Hepatocyte (in vitro differentiated cells): ENCODE results near the gene PRKG1. TPM values are rescaled to one million over a fixed set of nuclear protein-coding genes. Genes with fewer than 3 reads are reported as not detected.

ENCODE experiments used
- DNase-seq: peaks from one replicate; pipeline ENCODE4 v3.0.0-alpha.2; 2016; ENCODE audit warnings: low spot score
- H2AFZ ChIP-seq: fragments of 200-600 bp; sonication (generic); 2 replicates; pipeline ENCODE4 v1.6.0; 2016; ENCODE audit warnings: antibody characterized with exemption, mild to moderate bottlenecking
- H3K27ac ChIP-seq: fragments of 200-600 bp; sonication (generic); 2 replicates; pipeline ENCODE4 v1.5.1; 2016; ENCODE audit warnings: mild to moderate bottlenecking
- H3K27me3 ChIP-seq: fragments of 200-600 bp; sonication (generic); 2 replicates; pipeline ENCODE4 v1.6.1; 2016
- H3K36me3 ChIP-seq: fragments of 200-600 bp; sonication (generic); replicated peaks from 2 replicates; pipeline ENCODE4 v1.5.1; 2016; ENCODE audit warnings: low read depth; ENCODE audit not compliant: insufficient read depth
- H3K4me1 ChIP-seq: fragments of 200-600 bp; sonication (generic); 2 replicates; pipeline ENCODE4 v1.5.1; 2016; ENCODE audit warnings: mild to moderate bottlenecking, moderate library complexity; ENCODE audit not compliant: insufficient read depth
- H3K4me2 ChIP-seq: fragments of 200-600 bp; sonication (generic); 2 replicates; pipeline ENCODE4 v1.6.0; 2016
- H3K4me3 ChIP-seq: fragments of 200-600 bp; sonication (generic); 2 replicates; pipeline ENCODE4 v1.5.1; 2016; ENCODE audit warnings: mild to moderate bottlenecking
- H3K79me2 ChIP-seq: fragments of 200-600 bp; sonication (generic); 2 replicates; pipeline ENCODE4 v1.6.0; 2017; ENCODE audit warnings: mild to moderate bottlenecking
- H3K9me2 ChIP-seq: fragments of 200-600 bp; sonication (generic); replicated peaks from 2 replicates; pipeline ENCODE4 v1.6.0; 2017; ENCODE audit warnings: mild to moderate bottlenecking; ENCODE audit not compliant: insufficient read depth
- H3K9me3 ChIP-seq: fragments of 200-600 bp; sonication (generic); 2 replicates; pipeline ENCODE4 v1.5.1; 2016; ENCODE audit warnings: low read depth, mild to moderate bottlenecking
- H4K20me1 ChIP-seq: fragments of 200-600 bp; sonication (generic); 2 replicates; pipeline ENCODE4 v1.6.0; 2016; ENCODE audit warnings: mild to moderate bottlenecking; ENCODE audit not compliant: insufficient read depth, poor library complexity, severe bottlenecking
- EZH2 ChIP-seq: fragments of 200-600 bp; sonication (generic); IDR thresholded peaks from 2 replicates; pipeline ENCODE4 v1.6.1; 2016; ENCODE audit warnings: antibody characterized with exemption, mild to moderate bottlenecking, borderline replicate concordance
- EZH2phosphoT487 ChIP-seq: fragments of 200-600 bp; sonication (generic); IDR thresholded peaks from one replicate; pipeline ENCODE4 v1.6.1; 2018; ENCODE audit warnings: antibody characterized with exemption, mild to moderate bottlenecking, low read depth, moderate library complexity; ENCODE audit not compliant: unreplicated experiment, severe bottlenecking
- WGBS: methylation state at CpG from one replicate; pipeline ENCODE4 v1.1.6; 2016; ENCODE audit warnings: low lambda C conversion rate; ENCODE audit errors: missing lambda C conversion rate; 5-methylcytosine and 5-hydroxymethylcytosine counted together
- polyA plus RNA-seq: library from polyadenylated mRNA; unstranded; fragments of >200 nt; fragmentation: Nextera tagmentation; extraction: Ambion mirVana; gene quantifications from 2 replicates; pipeline ENCODE4 v1.2.1, GENCODE V29; 2016
- total RNA-seq: library from RNA; depleted of rRNA; stranded (reverse); fragments of >200 nt; gene quantifications from 2 replicates; pipeline ENCODE4 v1.2.3, GENCODE V29; 2014
- TF ChIP-seq, protein P1 (sequence below): fragments of 200-600 bp; sonication (generic); IDR thresholded peaks from 2 replicates; pipeline ENCODE4 v1.5.1; 2016; ENCODE audit warnings: antibody characterized with exemption, mild to moderate bottlenecking; ENCODE audit not compliant: poor library complexity

The PRKG1 gene
- total and polyA plus RNA-seq, 2 experiments from 2014 or later: 4.0 to 8.1 TPM

- Histone ChIP-seq H3K9me3 (no peaks in the 10 kb centered on the region), H3K9me2 (no peaks in the 10 kb centered on the region), H4K20me1 (no peaks in the 10 kb centered on the region), H3K27me3 (peaks cover 10% of the 10 kb centered on the region), H3K4me2 (no peak overlapping the region), H3K27ac (no peak overlapping the region), H3K36me3 (no peaks in the 10 kb centered on the region), H3K79me2 (no peaks in the 10 kb centered on the region), H3K4me1 (peaks cover 9% of the 10 kb centered on the region), H3K4me3 (no peak overlapping the region), H2AFZ (no peak overlapping the region)
- TF ChIP-seq EZH2phosphoT487 (no peak), EZH2 (no peak)
- TF ChIP-seq, protein P1, sequence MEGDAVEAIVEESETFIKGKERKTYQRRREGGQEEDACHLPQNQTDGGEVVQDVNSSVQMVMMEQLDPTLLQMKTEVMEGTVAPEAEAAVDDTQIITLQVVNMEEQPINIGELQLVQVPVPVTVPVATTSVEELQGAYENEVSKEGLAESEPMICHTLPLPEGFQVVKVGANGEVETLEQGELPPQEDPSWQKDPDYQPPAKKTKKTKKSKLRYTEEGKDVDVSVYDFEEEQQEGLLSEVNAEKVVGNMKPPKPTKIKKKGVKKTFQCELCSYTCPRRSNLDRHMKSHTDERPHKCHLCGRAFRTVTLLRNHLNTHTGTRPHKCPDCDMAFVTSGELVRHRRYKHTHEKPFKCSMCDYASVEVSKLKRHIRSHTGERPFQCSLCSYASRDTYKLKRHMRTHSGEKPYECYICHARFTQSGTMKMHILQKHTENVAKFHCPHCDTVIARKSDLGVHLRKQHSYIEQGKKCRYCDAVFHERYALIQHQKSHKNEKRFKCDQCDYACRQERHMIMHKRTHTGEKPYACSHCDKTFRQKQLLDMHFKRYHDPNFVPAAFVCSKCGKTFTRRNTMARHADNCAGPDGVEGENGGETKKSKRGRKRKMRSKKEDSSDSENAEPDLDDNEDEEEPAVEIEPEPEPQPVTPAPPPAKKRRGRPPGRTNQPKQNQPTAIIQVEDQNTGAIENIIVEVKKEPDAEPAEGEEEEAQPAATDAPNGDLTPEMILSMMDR: no peak
- no peak for DNase-seq
- 95% methylated on average over 1 of the region's 1 CpG for WGBS
These were observed 5.0 kb downstream of the PRKG1 start for GRCh38 chr10:51079331-51079730.

DNA sequence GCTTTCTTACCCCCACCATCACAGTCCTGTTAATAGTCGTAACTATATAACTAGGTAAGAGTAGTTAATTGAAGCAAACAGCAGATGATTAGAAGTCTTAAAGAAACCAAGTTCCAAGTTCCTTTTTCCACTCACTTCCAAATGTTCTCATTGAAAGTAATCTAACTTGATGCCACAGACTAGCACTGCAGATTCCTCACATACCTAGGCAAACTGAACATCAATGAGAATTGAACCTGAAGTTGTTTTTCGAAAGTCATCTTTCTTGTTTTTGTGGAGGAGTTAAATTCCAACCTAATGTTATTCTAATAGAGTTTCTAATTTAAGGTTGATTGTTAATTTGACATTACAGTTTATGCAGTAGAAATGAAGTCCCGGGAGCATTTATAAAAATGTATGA, 5.5 kb downstream of the PRKG1 start:
- Histone ChIP-seq H2AFZ (no peak overlapping the region), H3K9me2 (no peaks in the 10 kb centered on the region), H3K27me3 (peaks cover 10% of the 10 kb centered on the region), H3K9me3 (no peaks in the 10 kb centered on the region), H3K79me2 (no peaks in the 10 kb centered on the region), H3K4me2 (no peak overlapping the region), H3K27ac (no peak overlapping the region), H3K4me3 (no peak overlapping the region), H3K36me3 (no peaks in the 10 kb centered on the region), H4K20me1 (no peaks in the 10 kb centered on the region), H3K4me1 (peaks cover 9% of the 10 kb centered on the region)
- no peak for DNase-seq
- WGBS: 89% methylated on average over 3 of the region's 3 CpGs
- TF ChIP-seq, protein P1: no peak
- TF ChIP-seq EZH2phosphoT487 (no peak), EZH2 (no peak)

GRCh38 chr10:51080311-51081006, 6.2 kb downstream of the PRKG1 start:
- Histone ChIP-seq H3K4me3 (no peak overlapping the region), H3K4me1 (peaks cover 9% of the 10 kb centered on the region), H3K36me3 (no peaks in the 10 kb centered on the region), H3K27ac (no peak overlapping the region), H3K9me2 (no peaks in the 10 kb centered on the region), H3K4me2 (no peak overlapping the region), H3K9me3 (no peaks in the 10 kb centered on the region), H2AFZ (no peak overlapping the region), H3K27me3 (peaks cover 7% of the 10 kb centered on the region), H3K79me2 (no peaks in the 10 kb centered on the region), H4K20me1 (no peaks in the 10 kb centered on the region)
- WGBS: 69% methylated on average over 5 of the region's 5 CpGs
- no peak for DNase-seq
- TF ChIP-seq, protein P1: no peak
- TF ChIP-seq EZH2phosphoT487: no peak
- no peak for TF ChIP-seq EZH2

DNA sequence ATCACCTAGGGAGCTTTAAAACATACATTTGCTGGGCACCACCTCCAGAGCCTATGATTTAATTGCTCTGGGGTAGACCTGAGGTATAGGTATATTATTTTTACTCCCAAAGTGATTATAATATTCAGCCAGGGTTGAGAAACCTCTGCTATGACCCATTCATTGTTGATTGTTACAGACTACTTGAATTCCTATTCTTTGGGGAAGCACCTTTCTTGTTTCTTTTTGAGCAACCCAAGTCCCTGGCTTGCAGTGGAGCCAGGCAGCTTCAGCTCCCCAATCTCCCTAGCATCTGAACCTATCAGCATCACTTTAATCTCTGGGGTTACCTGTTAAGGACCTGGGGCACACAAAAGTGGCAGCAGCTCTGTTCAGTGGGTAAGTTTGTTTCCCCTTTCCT, 8.6 kb downstream of the PRKG1 start:
- Histone ChIP-seq H3K9me2 (no peaks in the 10 kb centered on the region), H3K4me3 (no peak overlapping the region), H3K36me3 (no peaks in the 10 kb centered on the region), H3K27me3 (no peaks in the 10 kb centered on the region), H3K4me2 (peak overlapping the region; percentile 60), H3K4me1 (peaks cover 9% of the 10 kb centered on the region), H4K20me1 (no peaks in the 10 kb centered on the region), H2AFZ (no peak overlapping the region), H3K79me2 (no peaks in the 10 kb centered on the region), H3K27ac (no peak overlapping the region), H3K9me3 (no peaks in the 10 kb centered on the region)
- TF ChIP-seq EZH2phosphoT487: no peak
- no peak for TF ChIP-seq EZH2
- DNase-seq: no peak
